GM13976 (cell line): ENCODE measurements around the gene HOXC9.

Experiments used
- DNase-seq: peaks from one replicate; pipeline ENCODE4 v3.0.0; 2012; ENCODE audit warnings: low spot score
- in situ Hi-C: fragments of 300-500 bp; cut with MboI; formaldehyde crosslinking; loops from one replicate; pipeline ENCODE4 v1.12.0; 2022; ENCODE audit warnings: low sequenced_read_pairs, mixed read lengths, inconsistent platforms; ENCODE audit not compliant: unreplicated experiment
- TF ChIP-seq, protein P1 (sequence below): IDR thresholded peaks from 2 replicates; pipeline ENCODE4 v1.5.1; 2012; ENCODE audit warnings: borderline replicate concordance, mild to moderate bottlenecking; ENCODE audit not compliant: insufficient read depth; ENCODE audit errors: extremely low read depth, missing control alignments, control extremely low read depth

Gene HOXC9

DNA sequence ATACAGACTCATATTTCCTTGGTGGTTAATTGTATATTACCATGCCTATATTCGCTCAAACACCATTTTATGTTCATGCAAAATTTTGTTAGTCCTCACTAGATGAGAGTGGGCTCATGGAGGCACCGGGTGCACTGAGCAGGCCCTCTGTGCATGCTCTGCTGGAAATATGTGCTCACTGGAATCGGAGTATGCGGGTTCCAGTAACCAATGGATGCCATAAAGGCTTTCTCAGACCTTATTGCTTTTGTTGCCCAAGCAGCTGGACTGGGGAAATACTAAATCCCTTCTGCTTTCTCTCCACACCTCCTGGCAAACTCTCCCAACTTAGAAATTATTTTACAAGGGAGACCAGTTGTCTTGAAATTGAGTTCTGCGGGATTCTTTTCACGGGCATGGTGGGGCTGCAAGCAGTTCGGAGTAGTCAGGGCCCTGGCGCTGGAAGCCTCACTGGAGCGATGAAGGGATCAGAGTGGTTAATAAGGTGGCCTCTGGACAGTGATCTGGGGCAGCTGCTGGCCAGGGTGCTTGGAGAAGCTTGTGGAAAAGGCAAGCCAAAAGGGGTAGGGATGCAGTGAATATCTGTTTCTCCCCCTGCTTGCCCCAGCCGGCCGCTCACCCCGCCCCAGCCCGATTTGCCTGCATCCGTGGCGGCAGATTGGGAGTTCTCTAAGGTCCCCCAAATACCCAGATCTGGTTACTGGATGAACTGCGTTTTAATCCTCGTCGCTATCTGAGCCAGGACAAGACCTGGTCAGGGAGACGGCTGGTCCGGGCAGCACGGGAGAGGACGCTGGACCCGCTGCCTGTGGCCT, 20.8 kb downstream of the HOXC9 start:
- no peak for DNase-seq
- TF ChIP-seq, protein P1, sequence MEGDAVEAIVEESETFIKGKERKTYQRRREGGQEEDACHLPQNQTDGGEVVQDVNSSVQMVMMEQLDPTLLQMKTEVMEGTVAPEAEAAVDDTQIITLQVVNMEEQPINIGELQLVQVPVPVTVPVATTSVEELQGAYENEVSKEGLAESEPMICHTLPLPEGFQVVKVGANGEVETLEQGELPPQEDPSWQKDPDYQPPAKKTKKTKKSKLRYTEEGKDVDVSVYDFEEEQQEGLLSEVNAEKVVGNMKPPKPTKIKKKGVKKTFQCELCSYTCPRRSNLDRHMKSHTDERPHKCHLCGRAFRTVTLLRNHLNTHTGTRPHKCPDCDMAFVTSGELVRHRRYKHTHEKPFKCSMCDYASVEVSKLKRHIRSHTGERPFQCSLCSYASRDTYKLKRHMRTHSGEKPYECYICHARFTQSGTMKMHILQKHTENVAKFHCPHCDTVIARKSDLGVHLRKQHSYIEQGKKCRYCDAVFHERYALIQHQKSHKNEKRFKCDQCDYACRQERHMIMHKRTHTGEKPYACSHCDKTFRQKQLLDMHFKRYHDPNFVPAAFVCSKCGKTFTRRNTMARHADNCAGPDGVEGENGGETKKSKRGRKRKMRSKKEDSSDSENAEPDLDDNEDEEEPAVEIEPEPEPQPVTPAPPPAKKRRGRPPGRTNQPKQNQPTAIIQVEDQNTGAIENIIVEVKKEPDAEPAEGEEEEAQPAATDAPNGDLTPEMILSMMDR: no peak
- in situ Hi-C loops: loop anchor here (10.0 kb wide), 1 partner anchor 174 kb away; no protein-coding TSS in a partner anchor

DNA sequence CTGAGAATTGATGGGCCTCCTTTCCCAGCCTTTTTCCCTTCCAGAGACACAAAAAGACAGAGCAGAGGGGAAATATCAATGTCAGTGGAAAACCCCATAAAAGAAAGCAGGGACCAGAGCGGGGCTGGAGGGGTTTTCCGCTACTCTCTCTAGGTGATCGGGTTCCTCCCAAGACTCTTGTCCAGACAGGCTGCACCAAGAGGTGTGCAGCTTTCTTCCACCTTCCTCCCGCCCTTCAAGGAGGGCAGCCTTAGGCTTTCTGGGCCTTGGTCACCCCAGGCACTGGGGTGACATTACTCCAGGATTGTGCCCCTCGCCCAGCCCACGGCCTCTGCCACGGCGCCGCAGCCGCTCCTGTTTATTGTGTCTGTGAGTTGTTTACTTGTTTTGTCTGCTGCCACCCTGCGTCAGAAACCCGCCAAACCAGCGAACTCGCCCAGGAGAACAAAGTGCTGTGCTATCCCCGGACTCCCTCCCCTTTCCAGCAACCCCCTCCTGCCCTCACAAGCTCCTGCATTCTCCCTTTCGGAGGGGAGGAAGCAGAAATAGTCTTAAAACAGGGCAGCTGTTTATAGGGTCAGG, 21.6 kb downstream of the HOXC9 start:
- TF ChIP-seq, protein P1: peak; percentile 46
- in situ Hi-C loops: loop anchor here (10.0 kb wide), 1 partner anchor 173 kb away; no protein-coding TSS in a partner anchor
- DNase-seq: peak; percentile 68

DNA sequence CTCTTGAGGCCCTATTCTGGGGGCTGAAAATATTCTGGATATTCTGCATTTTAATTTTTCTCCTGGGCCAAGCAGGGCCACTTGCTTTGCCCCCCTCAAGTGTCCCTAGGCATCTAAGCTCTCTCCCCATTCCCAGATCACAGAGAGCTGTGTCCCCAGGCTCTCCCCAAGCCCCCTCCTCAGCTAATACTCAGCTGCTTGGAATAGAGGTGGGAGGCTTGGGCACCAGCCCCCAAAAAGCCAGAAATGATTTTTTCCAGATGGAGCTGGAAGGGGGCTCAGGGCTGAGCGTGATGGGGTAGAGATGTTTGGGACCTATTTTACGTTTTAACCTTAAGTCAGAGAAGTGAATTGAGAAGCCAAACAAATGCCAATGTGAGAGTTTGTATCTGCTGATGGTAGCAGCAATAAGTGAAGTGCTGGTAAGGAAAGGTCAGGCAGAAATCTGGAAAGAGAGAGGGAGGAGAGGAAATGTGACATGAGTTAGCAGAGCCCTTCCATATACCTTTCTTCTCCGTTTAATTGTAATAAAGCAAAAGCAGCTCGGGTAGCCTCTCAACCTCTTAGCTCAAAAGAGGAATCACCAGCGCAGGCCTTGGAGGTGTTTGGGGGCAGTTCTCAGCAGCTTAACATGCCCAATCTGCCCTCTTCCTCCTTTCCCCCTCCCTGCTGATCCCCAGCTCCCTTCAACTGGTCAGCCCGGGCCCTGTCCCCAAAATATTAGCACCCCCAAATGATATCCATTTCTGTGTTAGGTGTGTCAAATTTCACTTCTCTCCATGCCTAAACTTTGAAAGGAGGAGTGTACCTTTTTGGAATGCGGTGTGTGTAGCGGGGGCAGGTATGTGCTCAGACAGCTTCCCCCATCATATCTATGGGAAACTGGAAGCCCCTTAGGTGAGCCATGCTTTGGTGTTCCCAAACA, 23.3 kb downstream of the HOXC9 start:
- in situ Hi-C loops: loop anchor here (10.0 kb wide), 1 partner anchor 172 kb away; no protein-coding TSS in a partner anchor

DNA sequence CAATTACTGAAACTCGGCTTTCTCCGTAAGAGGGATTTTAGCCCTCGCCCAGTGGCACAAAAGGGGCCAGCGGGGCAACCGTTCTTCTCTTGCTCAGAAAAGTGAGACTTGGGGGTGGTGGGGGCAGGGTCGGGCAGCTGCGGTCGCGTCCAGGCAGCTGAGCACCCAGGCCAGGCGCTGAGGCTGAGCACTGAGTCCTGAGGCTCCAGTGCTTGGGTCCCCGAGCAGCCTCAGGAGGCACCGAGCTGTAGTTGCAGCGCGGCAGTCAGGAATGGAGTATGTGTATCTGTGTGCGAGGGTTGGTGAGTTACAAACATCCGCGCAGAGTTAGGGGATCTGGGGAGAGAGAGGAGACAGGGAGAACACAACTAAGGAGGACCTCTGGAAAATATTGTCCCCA, 24.2 kb downstream of the HOXC9 start:
- in situ Hi-C loops: loop anchor here (10.0 kb wide), 1 partner anchor 171 kb away; no protein-coding TSS in a partner anchor
- no peak for DNase-seq
- TF ChIP-seq, protein P1: no peak

More for the DNA sequence above, 23.3 kb downstream of the HOXC9 start:
- no peak for DNase-seq
- TF ChIP-seq, protein P1: no peak

DNA sequence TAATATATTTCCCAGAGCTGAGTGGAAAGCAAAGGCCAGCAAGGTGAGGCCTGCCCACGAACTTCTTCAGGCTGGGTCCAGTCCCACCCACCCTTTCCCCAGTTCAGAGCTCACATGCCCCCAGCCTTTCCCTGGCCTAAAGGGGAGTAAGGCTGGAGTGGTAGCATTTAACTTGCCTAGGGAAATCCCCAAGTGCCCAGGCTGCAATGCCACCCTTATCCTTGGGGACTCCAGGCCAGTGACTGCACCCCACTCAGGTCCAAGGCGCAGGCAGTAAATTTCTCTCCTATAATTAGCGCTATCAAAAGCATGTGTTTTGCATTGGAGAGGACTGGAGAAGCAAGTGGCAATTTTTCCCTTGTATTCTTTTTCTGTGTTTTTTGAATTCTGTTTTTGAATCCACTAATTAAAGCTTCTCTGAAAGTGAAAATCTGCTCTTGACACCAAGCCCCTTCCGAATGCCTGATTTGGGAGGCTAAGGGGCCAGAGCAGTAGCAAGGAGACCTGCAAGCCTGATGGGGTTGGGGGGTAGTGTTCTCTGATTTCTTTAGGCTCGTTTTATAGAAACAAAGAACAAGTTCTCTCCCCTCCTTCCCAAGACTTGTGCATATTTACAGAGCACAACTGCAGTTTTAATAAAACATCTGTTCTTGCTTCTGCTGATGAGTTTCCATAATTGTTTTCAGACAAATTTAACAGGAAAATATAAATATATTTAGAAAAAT, 24.8 kb downstream of the HOXC9 start:
- in situ Hi-C loops: loop anchor here (10.0 kb wide), 1 partner anchor 170 kb away; no protein-coding TSS in a partner anchor
- TF ChIP-seq, protein P1: no peak
- no peak for DNase-seq
